Gastroesophageal sphincter (tissue), 3 donors: ENCODE data around the gene ZNF579.

Source experiments
- POLR2A ChIP-seq, 2 donors: fragments of 450-650 bp; IDR thresholded peaks; one replicate each; pipeline ENCODE4 v1.6.1; 2017; ENCODE audit warnings: antibody characterized with exemption in 2 of 2, mild to moderate bottlenecking in 2 of 2, moderate library complexity in 1 of 2
- TF ChIP-seq, protein P1 (sequence below), 4 experiments: fragments of 200-600 bp in 2 of 4; fragments of 450-650 bp in 2 of 4; sonication (generic) in 1 of 4; IDR thresholded peaks; one replicate each; pipeline ENCODE4 v1.5.1; 2017 to 2019; ENCODE audit warnings: antibody characterized with exemption in 4 of 4, mild to moderate bottlenecking in 2 of 4, moderate library complexity in 2 of 4

- TF ChIP-seq, protein P1, sequence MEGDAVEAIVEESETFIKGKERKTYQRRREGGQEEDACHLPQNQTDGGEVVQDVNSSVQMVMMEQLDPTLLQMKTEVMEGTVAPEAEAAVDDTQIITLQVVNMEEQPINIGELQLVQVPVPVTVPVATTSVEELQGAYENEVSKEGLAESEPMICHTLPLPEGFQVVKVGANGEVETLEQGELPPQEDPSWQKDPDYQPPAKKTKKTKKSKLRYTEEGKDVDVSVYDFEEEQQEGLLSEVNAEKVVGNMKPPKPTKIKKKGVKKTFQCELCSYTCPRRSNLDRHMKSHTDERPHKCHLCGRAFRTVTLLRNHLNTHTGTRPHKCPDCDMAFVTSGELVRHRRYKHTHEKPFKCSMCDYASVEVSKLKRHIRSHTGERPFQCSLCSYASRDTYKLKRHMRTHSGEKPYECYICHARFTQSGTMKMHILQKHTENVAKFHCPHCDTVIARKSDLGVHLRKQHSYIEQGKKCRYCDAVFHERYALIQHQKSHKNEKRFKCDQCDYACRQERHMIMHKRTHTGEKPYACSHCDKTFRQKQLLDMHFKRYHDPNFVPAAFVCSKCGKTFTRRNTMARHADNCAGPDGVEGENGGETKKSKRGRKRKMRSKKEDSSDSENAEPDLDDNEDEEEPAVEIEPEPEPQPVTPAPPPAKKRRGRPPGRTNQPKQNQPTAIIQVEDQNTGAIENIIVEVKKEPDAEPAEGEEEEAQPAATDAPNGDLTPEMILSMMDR (IDR thresholded peaks at IDR 0.05), result no peak
- no peak for TF ChIP-seq POLR2A (IDR thresholded peaks at IDR 0.05)
Observed at GRCh38 chr19:55554302-55554701, 26.3 kb downstream of the ZNF579 start.
